ENCODE measurements around the gene HPRT1. TPM values are rescaled to one million over a fixed set of nuclear protein-coding genes. Genes with fewer than 3 reads are reported as not detected.

Gene HPRT1
- total RNA-seq, 2 experiments from 2014 or later = 14.5 to 101 TPM

GRCh38 chrX:134544135-134544512, 84.2 kb downstream of the HPRT1 start:
- no peak for DNase-seq (ENCODE audit: low spot score)
- Histone ChIP-seq H2AFZ (ENCODE audit: low read length) (no peak overlapping the region), H3K36me3 (ENCODE audit: insufficient read depth, low read length) (no peaks in the 10 kb centered on the region), H3K79me2 (ENCODE audit: insufficient read depth, low read depth, low read length) (peaks cover 5% of the 10 kb centered on the region; the same call in 1 of the 2 replicates), H3K4me2 (ENCODE audit: low read length) (no peak overlapping the region), H3K9me2 (ENCODE audit: insufficient read depth, low read length) (no peaks in the 10 kb centered on the region), H3K9me3 (ENCODE audit: low read length) (no peaks in the 10 kb centered on the region), H3K4me1 (ENCODE audit: insufficient read depth, low read length, poor library complexity, severe bottlenecking) (peaks cover 23% of the 10 kb centered on the region), H3K27ac (ENCODE audit: low read depth, low read length, poor library complexity, severe bottlenecking) (no peak overlapping the region), H4K20me1 (ENCODE audit: insufficient read depth, low read length) (no peaks in the 10 kb centered on the region), H3K4me3 (ENCODE audit: low read depth, low read length, poor library complexity, severe bottlenecking) (no peak overlapping the region)
- ChIA-PET POLR2A (no interaction called here), CTCF (ENCODE audit: unreplicated experiment) (no interaction called here)
- TF ChIP-seq EZH2phosphoT487 (IDR thresholded peaks at IDR 0.05; ENCODE audit: borderline replicate concordance, low read depth, low read length) (no peak), CTCF (conservative IDR thresholded peaks at IDR 0.05; ENCODE audit: low read length) (no peak)
- no TSS peak for BruUV-seq (replicated peaks)
- intact Hi-C loops (cut with micrococcal nuclease; ENCODE audit: unreplicated experiment) = no loop called here

GRCh38 chrX:134544513-134545151, 84.7 kb downstream of the HPRT1 start:
- Histone ChIP-seq H3K36me3 (ENCODE audit: insufficient read depth, low read length) (no peaks in the 10 kb centered on the region), H3K4me3 (ENCODE audit: low read depth, low read length, poor library complexity, severe bottlenecking) (no peak overlapping the region), H3K4me2 (ENCODE audit: low read length) (no peak overlapping the region), H2AFZ (ENCODE audit: low read length) (no peak overlapping the region), H3K79me2 (ENCODE audit: insufficient read depth, low read depth, low read length) (peaks cover 5% of the 10 kb centered on the region; the same call in 1 of the 2 replicates), H3K9me2 (ENCODE audit: insufficient read depth, low read length) (no peaks in the 10 kb centered on the region), H4K20me1 (ENCODE audit: insufficient read depth, low read length) (no peaks in the 10 kb centered on the region), H3K27ac (ENCODE audit: low read depth, low read length, poor library complexity, severe bottlenecking) (no peak overlapping the region), H3K4me1 (ENCODE audit: insufficient read depth, low read length, poor library complexity, severe bottlenecking) (peaks cover 24% of the 10 kb centered on the region), H3K9me3 (ENCODE audit: low read length) (no peaks in the 10 kb centered on the region)
- DNase-seq (ENCODE audit: low spot score) = no peak
- POLR2A ChIA-PET = no interaction called here
- TF ChIP-seq CTCF (conservative IDR thresholded peaks at IDR 0.05; ENCODE audit: low read length) (no peak), EZH2phosphoT487 (IDR thresholded peaks at IDR 0.05; ENCODE audit: borderline replicate concordance, low read depth, low read length) (no peak)
- CTCF ChIA-PET (ENCODE audit: unreplicated experiment) = no interaction called here
- intact Hi-C loops (cut with micrococcal nuclease; ENCODE audit: unreplicated experiment) = no loop called here
- BruUV-seq (replicated peaks) = no TSS peak

- CTCF ChIA-PET (ENCODE audit: unreplicated experiment) = no interaction called here
- BruUV-seq (replicated peaks) = no TSS peak
- intact Hi-C loops (cut with micrococcal nuclease; ENCODE audit: unreplicated experiment) = no loop called here
These were observed 85.5 kb downstream of the HPRT1 start for GRCh38 chrX:134545510-134545909.

More at GRCh38 chrX:134545510-134545909, 85.5 kb downstream of the HPRT1 start:
- TF ChIP-seq CTCF (conservative IDR thresholded peaks at IDR 0.05; ENCODE audit: low read length) (no peak), EZH2phosphoT487 (IDR thresholded peaks at IDR 0.05; ENCODE audit: borderline replicate concordance, low read depth, low read length) (no peak)
- POLR2A ChIA-PET = no interaction called here
- peaks cover 5% of the 10 kb centered on the region; the same call in 1 of the 2 replicates for H3K79me2 ChIP-seq (ENCODE audit: insufficient read depth, low read depth, low read length)
- H3K36me3 ChIP-seq (ENCODE audit: insufficient read depth, low read length) = no peaks in the 10 kb centered on the region
- H3K9me2 ChIP-seq (ENCODE audit: insufficient read depth, low read length) = no peaks in the 10 kb centered on the region
- H3K27ac ChIP-seq (ENCODE audit: low read depth, low read length, poor library complexity, severe bottlenecking) = no peak overlapping the region
- H3K9me3 ChIP-seq (ENCODE audit: low read length) = no peaks in the 10 kb centered on the region
- no peak overlapping the region for H3K4me3 ChIP-seq (ENCODE audit: low read depth, low read length, poor library complexity, severe bottlenecking)
- no peak overlapping the region for H3K4me2 ChIP-seq (ENCODE audit: low read length)
- DNase-seq (ENCODE audit: low spot score) = no peak
- H4K20me1 ChIP-seq (ENCODE audit: insufficient read depth, low read length) = no peaks in the 10 kb centered on the region
- no peak overlapping the region for H2AFZ ChIP-seq (ENCODE audit: low read length)
- H3K4me1 ChIP-seq (ENCODE audit: insufficient read depth, low read length, poor library complexity, severe bottlenecking) = peaks cover 32% of the 10 kb centered on the region

Data from OCI-LY7 (cell line).